OCI-M1 (cell line): Measurements from ENCODE around the gene HDHD2.
A peak's percentile ranks its signal among the peaks of the same experiment; 100 is the strongest.

Source experiments
- DNase-seq: peaks from one replicate; lab custom pipeline; 2025; lab: John Stamatoyannopoulos, UW

The HDHD2 gene

DNA sequence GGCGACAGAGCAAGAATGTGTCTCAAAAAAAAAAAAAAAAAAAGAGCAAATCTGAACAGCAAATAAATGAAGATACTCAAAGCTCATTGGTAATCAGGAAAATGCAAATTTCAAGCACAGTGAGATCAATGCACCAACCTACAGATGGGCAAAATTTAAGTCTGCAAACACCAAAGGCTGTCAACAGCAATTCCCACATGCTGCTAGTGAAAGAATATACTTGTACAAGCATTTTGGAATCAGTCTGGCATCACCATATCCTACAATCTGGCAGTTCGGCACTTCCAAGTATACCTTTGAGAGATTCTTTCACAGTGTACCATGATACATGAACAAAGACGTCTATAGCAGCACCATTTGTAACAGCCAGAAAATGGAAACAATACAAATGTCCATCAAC is 4.1 kb downstream of the HDHD2 start:
- DNase-seq: no peak

DNA sequence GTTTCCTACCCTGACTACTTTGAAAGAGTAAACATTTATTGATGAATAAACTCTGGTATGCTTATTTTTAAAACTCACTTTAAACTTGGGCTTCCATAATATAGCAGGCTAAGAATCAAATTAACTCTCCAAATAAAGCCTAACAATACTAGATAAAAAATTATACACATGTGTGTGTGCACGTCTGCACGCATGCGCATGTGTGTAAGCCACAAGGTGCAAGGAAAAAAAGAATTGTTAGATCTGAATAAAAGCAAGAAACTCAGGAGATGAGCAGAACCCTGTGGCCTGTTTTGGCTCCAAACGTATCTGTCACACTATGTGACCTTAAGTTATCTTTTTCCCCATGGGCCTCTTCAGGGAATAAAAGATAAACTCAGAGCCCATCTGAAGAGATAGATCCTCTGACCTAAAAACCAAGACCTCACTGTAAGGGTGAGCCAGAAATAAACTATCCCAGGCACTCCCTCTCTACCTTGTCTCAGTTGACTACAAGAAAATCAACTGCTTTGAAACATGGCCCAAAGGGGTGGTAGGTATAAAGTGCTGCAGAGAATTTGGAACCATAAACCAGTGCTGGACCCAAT is 6.3 kb downstream of the HDHD2 start:
- peak; percentile 7 for DNase-seq

DNA sequence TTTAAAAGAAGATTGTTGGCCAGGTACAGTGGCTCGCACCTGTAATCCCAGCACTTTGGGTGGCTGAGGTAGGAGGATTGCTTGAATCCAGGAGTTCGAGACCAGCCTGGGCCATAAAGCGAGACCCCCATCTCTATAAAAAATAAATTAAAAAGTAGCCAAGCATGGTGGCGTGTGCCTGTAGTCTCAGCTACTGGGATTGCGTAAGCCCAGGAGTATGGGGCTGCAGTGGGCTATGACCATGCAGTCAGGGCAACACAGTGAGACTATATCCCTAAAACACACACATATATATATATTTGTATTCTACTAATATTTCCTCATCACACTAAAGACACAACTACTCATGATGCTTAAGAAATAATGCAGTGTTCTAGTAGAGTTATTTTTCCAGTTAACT is 7.1 kb downstream of the HDHD2 start:
- DNase-seq: no peak

DNA sequence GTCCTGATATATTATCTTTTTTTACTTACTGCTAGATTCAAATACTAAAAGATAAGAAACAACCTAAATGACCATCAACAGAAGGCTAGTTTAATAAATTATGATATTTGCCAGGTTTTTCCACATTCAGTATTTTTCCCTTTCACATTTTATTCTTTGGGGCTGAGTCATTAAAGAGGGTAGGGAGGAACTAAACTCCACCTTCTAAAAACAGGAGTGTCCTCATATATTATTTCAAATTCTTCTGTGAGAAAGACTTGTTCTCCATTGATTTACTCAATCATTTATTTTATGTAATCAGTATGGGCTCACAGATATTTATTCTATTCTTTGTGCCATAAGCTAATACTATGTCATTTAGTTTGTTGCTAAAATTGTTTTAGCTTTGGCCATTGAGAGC is 9.0 kb downstream of the HDHD2 start:
- DNase-seq: no peak

DNA sequence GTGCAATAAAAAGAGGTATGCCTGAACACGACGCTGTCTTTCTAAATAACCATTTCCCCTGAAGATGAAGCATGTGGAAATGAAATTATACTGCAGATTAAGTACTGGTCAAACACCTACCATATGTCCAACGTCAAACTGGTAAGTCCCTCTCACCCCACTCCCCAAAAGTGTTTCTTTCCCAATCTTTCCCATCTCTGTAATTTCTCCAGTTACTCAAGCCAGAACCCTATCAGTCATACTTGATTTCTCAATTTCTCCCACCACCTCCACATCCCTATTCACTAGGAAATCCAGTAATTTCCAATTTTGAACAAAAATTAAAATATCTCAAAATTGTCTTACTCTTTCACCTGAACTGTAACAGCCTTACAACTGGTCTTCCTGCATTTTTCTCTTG is 29.2 kb downstream of the HDHD2 start:
- DNase-seq: no peak

DNA sequence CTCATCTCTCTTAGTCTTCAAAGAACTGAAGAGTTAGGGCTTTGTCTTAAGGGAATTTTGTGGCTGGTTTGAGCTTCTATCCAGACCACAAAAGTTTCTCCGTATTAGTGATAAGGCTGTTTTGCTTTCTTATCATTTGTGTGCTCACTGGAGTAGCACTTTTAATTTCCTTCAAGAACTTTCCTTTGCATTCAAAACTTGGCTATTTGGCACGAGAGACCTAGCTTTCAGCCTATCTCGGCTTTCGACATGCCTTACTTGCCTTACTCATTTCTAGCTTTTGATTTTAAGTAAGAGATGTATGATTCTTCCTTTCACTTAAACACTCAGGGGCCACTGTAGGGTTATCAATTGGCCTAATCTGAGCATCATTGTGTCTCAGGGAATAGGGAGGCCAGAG is 29.9 kb downstream of the HDHD2 start:
- DNase-seq: peak; percentile 11

DNA sequence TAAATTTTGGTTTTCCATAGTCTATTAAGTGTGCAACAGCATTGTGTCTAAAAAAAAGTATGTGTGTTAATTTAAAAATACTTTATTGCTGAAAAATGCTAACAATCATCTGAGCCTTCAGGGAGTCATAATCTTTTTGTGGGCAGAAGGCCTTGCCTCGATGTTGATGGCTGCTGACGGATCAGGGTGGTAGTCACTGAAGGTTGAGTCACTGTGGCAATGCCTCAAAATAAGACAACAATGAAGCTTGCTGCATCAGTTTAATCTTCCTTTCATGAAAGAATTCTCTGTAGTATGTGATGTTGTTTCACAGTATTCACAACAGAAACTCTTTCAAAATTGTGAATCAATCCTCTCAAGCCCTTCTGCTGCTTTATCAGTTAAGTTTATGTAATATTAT is 31.3 kb downstream of the HDHD2 start:
- no peak for DNase-seq

DNA sequence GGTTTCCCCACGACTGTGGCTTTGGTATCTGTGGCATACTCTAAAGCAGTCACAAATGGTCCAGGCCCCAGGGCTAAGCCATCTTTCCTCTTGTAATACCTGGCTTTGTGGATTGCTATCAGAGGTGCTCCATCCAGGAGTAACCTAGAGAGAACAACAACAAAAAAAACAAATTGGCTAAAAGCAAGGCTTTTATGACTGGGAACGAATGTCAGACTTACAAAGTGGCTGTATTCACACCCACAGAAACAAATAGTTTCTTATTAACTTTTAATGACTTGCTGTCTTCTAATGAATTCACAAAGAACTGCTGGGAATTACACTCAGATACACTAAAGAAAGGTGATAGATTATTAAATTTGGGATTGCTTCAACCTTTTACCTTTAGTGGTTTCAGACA is 35.1 kb downstream of the HDHD2 start:
- no peak for DNase-seq

DNA sequence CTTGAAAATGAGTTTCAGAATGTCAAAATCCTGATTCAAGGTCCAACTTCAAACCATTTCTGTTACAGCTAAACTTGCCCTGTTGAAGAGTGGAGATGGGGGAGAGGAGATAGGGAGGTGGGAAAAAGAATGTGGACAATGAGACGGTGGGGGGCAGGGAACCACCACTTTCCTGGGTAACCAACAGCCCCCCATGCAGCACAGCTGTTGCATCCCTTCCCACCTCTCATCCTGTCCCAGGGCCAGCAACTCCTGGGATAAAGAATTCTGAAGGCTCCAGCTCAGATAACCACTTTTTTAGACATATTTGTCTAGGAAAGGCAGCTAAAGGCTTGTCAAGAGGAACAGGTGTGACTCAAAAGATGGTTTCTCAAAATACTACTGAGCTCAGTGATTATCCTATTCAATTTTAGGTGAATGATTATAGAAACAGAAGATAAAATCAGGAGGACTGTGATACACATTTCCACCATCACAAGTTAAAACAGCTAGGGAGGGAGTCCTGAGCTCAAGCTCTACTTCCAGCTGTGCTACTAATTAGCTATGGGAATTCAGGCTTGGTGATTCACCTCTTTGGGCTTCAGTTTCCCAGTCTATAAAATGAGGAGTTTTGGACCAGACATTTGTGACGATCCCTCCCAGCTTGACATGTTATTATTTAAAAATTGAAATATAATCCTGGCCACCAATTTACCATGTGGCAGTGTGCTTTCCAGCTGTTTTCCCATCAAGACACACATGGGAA is 36.3 kb downstream of the HDHD2 start:
- DNase-seq: no peak

DNA sequence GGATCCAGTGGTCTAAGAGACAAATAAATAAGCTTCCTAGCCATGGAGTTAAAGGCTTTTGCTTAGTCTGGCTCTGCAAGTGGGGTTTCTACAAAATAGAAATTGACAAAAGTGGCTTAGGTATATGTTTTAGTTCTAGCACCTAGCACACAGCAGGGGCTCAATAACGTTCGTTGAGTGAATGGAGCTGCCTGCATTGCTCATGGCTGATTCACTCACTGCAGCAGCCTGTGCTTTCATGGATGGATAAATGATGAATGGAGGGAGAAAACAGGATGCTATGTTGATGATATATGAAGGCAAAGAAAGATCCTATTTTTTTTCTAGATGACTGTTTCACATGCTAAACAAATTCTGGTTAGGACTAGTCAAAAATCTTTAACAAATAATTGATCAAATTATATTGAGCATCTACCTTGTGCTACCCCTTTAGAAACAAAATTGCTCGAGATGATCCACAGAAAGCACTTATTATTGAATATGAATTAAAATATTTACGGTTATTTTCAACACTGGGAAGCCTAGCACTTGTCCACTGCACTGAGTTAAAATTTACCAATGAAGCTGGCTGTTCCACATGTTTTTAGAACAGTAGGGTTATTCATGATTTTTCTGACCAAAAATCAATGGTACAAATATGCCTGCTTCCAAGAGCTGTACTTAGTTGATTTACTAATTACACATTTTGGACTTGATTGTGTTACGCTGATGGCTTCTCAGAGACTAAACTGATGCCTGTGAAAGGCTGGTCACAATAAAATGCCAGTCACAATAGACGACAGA is 39.6 kb downstream of the HDHD2 start:
- DNase-seq: no peak

DNA sequence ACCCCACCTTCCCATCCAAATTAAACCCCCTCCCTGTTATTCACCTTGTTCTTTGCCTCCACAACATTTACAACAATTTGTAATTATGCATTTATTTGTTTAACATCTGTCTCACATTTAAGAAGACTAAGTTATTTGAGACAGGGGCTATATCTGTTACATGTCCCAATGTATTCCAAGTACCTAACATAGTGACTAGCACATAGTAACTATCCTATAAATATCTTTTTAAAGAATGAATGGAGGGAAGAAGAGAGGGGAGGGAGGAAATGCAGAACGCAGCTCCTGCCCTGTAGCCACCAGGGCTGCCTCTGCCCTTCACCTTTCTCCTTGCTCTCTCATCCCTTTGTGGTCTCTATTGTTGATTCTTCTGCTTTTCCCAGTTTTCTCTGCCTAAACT is 40.6 kb downstream of the HDHD2 start:
- no peak for DNase-seq

DNA sequence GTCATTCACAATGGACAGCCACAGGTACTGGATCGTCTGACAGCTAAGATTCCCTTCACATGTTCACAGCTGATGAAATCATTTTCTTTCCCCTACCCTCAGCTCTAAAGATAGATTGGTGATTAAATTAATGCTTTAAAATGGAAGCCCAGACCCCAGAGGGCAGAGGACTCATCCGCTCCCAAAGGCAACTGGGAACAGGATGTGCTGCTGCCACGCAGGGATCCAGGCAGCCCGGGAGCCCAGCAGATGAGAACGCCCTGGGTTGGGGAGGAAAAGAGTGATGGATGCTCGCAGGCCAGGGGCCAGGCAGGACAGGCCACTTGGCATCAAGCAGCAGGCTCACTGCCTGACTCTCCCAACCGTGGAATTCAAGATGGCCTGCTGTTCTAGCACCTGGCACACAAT is 41.3 kb downstream of the HDHD2 start:
- DNase-seq: no peak

DNA sequence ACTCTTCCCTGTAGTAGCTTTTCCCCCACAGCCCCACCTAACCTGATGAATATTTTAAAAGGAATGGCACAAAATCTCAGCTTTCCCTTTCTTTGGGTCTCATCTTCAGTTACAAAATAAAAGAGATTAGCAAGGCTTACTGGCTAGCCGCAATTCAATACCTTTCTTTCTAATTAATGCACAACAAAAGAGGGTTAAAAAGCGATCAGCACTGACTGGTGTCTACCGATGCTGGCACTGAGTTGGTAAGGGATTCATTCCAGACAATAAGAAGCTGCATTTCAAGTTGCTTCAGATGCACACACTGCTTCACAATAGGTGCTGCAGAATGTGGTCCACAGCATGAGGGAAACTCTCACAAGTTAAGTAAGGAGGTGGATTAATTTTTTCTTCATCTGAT is 41.9 kb downstream of the HDHD2 start:
- DNase-seq: no peak

DNA sequence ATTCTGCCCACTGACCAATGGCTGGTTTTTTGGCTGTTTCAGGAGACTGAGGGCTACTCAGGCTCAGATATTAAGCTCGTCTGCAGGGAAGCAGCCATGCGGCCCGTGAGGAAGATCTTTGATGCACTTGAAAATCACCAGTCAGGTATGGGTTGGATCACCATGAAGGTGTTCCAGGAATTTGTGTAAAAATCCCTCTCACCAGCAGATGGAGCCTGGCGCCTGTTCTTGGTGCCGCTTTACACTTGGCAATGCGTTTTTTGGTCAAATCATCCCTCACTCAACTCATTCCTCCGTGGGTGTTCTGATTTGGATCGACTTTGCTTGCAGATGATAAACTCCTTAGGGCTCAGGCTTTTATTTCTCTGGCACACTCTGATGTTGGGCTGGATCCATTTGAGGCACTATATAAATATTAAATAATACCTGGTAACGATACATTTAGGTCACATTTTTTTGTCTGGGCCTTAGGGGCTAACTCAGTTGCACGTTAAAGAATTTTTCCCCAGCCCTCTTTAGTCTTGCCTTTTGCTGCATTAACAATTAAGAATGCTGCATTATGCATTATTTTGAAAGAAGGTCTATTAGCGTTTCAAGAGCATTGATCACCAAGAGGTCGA is 50.0 kb downstream of the HDHD2 start:
- DNase-seq: peak; percentile 74

DNA sequence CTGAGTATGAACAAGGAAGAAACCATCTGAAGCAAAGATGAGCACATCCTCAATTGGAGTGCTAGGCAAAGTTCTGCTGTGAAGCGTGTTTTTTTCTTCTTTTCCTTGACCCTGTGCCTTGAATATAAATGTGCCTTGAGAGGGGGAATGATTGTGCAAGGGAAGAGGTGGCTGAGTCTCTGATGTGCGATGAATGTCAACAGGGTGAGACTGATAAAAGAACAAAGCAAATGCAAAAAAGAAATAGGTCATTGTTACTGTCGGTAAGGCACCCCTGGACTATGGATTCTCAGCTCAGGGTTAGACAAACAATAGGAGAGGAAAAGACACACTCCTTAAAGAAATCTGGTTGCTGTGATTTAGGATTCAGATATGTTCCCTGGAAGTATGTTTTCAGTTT is 54.5 kb downstream of the HDHD2 start:
- DNase-seq: no peak

DNA sequence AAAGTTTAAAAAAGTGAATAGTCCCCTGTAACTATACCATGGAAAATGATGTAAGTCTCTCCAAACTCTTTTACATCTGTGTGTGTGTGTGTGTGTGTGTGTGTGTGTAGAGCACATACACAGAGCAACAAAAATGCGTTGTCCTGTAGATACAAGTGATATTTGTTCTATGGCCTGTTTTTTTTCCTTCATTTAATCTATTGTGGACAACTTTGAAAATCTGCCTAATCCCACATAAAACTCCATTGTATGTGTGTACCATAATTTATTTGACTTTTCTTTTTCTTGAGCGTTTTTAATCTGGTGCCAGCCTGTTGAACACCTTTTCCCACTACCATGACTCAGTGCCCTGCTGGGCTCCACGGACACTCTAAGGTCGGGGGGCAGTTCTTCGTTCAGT is 62.6 kb downstream of the HDHD2 start:
- DNase-seq: no peak

DNA sequence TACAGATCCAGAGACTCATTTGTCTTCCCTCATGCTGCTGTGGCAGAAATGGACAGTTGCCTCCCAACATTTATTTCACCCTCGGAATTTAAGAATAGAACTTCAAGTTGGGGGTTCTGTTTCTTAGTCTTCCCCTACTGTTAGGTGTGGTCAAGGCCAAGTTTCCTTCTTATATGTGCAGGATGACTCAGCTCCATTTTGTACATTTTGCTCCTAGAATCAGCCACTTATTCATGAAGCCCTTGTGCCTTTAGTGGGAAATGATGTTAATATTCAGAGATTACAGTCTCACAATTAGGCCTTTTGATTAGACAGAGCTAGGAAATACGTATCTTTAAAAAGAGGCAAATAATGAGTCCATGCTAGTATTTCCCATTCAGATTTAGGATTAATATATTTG is 68.7 kb downstream of the HDHD2 start:
- no peak for DNase-seq

DNA sequence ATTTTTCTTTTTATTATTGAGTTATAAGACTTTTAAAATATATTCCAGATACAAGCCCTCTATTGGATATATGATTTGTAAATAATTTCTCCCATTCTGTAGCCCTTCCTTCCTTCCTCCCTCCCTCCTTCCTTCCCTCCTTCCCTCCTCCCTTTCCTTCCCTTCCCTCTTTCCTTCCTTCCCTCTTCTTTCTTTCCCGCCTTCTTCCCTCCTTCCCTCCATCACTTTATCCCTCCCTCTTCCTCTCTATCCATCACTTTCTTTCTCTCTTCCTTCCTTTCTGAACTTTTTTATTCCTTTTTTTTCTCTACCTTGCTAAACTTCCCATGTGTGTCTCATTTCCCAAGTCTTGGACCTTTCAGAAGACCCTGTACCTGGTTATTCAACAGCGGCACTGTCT is 69.4 kb downstream of the HDHD2 start:
- DNase-seq: no peak

DNA sequence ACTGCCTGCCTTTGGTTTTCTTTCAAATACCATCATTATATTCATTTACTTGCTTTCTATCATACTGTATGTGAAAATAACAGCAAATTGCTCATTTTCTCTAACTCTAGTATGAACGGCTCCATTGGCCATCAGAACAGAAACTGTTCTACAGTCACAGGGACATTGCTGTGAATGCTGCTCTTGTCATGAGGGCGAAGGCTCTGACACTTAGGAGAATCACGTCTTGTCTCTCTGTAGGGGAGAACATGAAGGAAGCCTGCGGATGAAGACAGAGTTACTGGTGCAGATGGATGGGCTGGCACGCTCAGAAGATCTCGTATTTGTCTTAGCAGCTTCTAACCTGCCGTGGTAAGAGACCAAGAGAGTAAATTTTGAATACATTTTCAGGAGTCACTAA is 73.2 kb downstream of the HDHD2 start:
- no peak for DNase-seq

DNA sequence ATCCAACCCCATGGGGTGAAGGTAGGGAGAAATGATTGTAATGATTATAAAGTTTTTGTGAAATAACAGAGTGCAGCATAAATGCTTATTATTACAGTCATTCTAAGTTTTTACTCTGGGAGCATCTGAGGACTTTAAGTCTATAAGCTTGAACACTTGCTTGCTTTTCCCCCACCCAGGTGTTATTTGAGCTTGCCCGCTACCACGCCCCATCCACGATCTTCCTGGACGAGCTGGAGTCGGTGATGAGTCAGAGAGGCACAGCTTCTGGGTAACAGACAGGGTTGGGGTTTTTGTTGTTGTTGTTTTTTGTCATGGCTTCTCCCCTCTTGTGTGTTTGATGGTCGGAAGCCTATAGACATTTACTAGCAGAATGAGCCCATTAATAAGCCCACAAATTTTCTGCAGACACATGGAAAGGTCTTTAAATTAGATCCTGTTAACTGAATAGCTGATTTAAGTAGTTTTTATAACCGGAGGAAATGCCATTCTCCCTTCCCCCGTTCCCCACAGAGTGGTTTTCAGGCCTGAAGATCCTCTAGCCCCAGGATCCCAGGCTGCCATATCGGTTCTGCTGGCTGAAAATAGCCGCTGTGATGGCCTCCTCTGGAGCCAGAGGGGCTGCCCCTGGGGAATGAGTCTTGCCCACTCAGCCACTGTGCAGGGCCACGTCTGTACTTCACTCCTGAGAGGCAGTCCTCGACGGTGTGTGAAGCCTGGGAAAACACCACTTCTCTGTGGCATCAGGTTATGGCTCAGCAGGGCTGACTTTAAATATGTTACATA is 75.0 kb downstream of the HDHD2 start:
- no peak for DNase-seq

DNA sequence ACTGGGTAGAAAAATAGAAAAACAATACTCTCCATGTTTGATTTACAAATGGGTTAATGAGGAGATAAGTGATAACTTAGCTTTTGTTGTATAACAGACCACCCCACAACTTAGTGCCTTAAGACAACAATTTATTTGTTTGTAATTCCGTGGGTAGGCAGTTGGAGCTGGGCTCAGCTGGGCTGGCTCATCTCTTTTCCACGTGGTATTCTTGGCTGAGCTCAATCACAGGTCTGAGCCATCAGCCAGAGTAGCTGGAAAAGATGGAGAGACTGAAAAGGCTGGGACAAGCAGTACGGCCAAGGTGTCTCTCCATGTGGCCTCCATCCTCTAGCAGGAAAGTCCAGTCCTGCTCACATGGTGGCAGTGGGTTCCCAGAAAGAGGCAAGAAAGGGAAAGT is 82.7 kb downstream of the HDHD2 start:
- no peak for DNase-seq

DNA sequence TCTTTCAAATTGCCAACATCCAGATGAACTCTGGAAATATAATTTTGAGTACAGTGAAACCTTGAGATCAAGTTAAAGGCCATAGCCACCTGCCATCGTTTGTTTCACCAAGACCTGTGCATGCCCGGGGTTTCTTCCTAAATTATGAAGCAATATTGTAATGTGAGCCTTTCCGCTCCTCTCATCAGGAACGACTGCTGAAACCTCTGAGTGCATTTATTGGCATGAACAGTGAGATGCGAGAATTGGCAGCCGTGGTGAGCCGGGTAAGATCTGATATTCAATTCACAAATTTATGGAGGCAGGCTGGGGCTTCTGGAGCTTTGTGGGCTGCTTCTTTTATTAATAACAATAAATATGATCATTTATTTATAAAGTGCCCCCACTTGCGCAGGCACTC is 87.2 kb downstream of the HDHD2 start:
- DNase-seq: no peak
